ENCODE results near the gene POLR3F.

- TF ChIP-seq CTCF (IDR thresholded peaks at IDR 0.05; ENCODE audit: low read depth, low read length) (no peak), EZH2phosphoT487 (IDR thresholded peaks at IDR 0.05; ENCODE audit: low read depth) (no peak)
Measured at GRCh38 chr20:18506744-18507143, 39.6 kb downstream of the POLR3F start.
